ENCODE data around the gene ZNF23. TPM values are rescaled to one million over a fixed set of nuclear protein-coding genes. Genes with fewer than 3 reads are reported as not detected.

The ZNF23 gene
- total RNA-seq, 1 experiment from 2014 or later, result 11.6 TPM

DNA sequence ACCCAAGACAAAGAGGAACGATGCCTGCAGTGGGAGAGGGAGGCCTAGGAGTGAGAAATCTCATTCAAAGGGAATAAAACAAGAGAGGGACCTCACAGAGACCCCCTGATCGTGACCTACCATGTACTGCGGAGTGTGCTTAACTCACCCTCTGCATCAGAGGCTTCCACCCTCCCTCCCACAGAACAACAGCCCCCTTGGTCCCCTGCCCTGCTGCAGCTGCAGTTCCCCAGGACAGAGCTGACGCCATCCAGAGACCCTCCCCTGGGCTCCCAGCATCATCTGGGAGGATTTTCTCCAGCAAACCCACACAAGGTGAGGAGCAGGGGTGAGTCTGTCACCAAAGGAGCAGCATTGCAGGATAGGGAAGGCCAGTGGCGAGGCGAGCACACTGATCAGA is 60.0 kb downstream of the ZNF23 start:
- Mint-ChIP-seq H3K27ac (no peak overlapping the region; the same call in 1 of the 2 replicates), H3K27me3 (ENCODE audit: low read depth) (peaks cover 7% of the 10 kb centered on the region), H3K9me3 (peaks cover 12% of the 10 kb centered on the region), H3K4me3 (no peak overlapping the region), H3K36me3 (peaks cover 9% of the 10 kb centered on the region), H3K4me1 (peaks cover 31% of the 10 kb centered on the region)
- ATAC-seq (peak; percentile 73), DNase-seq (ENCODE audit: low spot score) (no peak)
- POLR2A ChIA-PET, result no interaction called here
- CTCF ChIA-PET, result interaction anchor here (0.6 to 3.4 kb wide), 2 partner anchors 10 to 130 kb away, joined by 3 to 27 read pairs; no protein-coding TSS in a partner anchor
- TF ChIP-seq HMGA2 (CRISPR knock-in tag; IDR thresholded peaks at IDR 0.05) (no peak), SMAD4 (CRISPR knock-in tag; IDR thresholded peaks at IDR 0.05) (no peak), ZNF396 (CRISPR knock-in tag; IDR thresholded peaks at IDR 0.05; ENCODE audit: borderline replicate concordance) (no peak), RORB (CRISPR knock-in tag; IDR thresholded peaks at IDR 0.05) (no peak), JUN (CRISPR knock-in tag; IDR thresholded peaks at IDR 0.05) (no peak), OVOL2 (CRISPR knock-in tag; IDR thresholded peaks at IDR 0.05; ENCODE audit: borderline replicate concordance) (no peak), ZNF219 (CRISPR knock-in tag; IDR thresholded peaks at IDR 0.05; ENCODE audit: borderline replicate concordance) (no peak), CREB1 (CRISPR knock-in tag; IDR thresholded peaks at IDR 0.05) (no peak), ELF4 (CRISPR knock-in tag; IDR thresholded peaks at IDR 0.05; ENCODE audit: low read depth) (no peak), ZNF317 (CRISPR knock-in tag; IDR thresholded peaks at IDR 0.05; ENCODE audit: borderline replicate concordance, low read depth) (no peak), PRRX2 (CRISPR knock-in tag; IDR thresholded peaks at IDR 0.05) (no peak), NR1H2 (CRISPR knock-in tag; IDR thresholded peaks at IDR 0.05) (no peak), EMX1 (CRISPR knock-in tag; IDR thresholded peaks at IDR 0.05) (no peak)
- TF ChIP-seq, protein P1, sequence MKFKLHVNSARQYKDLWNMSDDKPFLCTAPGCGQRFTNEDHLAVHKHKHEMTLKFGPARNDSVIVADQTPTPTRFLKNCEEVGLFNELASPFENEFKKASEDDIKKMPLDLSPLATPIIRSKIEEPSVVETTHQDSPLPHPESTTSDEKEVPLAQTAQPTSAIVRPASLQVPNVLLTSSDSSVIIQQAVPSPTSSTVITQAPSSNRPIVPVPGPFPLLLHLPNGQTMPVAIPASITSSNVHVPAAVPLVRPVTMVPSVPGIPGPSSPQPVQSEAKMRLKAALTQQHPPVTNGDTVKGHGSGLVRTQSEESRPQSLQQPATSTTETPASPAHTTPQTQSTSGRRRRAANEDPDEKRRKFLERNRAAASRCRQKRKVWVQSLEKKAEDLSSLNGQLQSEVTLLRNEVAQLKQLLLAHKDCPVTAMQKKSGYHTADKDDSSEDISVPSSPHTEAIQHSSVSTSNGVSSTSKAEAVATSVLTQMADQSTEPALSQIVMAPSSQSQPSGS (CRISPR knock-in tag; IDR thresholded peaks at IDR 0.05; ENCODE audit: borderline replicate concordance, low read depth), result no peak
- TF ChIP-seq, protein P2, sequence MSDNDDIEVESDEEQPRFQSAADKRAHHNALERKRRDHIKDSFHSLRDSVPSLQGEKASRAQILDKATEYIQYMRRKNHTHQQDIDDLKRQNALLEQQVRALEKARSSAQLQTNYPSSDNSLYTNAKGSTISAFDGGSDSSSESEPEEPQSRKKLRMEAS (CRISPR knock-in tag; IDR thresholded peaks at IDR 0.05), result no peak
- TF ChIP-seq, protein P3, sequence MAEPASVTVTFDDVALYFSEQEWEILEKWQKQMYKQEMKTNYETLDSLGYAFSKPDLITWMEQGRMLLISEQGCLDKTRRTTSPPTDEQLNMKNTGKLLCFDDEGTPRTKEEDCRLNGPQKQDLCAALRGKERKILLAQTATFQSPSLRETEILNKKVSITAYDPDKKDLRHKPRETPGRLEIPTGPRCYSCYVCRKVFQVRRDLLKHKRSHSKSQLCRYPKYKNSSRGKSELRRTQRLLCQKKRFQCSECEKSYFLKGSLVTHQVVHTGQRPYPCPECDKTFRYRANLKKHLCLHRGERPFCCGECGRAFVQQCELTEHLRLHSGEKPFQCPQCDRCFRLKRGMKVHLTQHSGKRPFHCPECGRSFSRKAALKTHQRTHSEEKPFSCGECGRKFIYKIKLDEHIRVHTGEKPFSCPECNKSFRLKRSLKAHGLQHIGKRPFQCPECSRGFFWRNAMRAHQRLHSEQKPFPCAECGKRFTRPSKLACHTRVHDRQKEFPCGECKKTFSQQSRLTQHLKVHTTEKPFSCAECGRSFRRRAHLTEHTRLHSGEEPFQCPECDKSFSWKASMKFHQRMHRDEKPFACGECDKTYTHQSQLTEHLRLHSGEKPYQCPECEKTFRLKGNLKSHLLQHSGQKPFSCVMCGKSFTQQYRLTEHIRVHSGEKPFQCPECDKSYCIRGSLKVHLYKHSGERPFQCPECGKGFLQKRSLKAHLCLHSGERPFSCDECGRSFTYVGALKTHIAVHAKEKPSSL (CRISPR knock-in tag; conservative IDR thresholded peaks at IDR 0.05), result no peak
- TF ChIP-seq, protein P4, sequence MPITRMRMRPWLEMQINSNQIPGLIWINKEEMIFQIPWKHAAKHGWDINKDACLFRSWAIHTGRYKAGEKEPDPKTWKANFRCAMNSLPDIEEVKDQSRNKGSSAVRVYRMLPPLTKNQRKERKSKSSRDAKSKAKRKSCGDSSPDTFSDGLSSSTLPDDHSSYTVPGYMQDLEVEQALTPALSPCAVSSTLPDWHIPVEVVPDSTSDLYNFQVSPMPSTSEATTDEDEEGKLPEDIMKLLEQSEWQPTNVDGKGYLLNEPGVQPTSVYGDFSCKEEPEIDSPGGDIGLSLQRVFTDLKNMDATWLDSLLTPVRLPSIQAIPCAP (CRISPR knock-in tag; IDR thresholded peaks at IDR 0.05), result no peak

DNA sequence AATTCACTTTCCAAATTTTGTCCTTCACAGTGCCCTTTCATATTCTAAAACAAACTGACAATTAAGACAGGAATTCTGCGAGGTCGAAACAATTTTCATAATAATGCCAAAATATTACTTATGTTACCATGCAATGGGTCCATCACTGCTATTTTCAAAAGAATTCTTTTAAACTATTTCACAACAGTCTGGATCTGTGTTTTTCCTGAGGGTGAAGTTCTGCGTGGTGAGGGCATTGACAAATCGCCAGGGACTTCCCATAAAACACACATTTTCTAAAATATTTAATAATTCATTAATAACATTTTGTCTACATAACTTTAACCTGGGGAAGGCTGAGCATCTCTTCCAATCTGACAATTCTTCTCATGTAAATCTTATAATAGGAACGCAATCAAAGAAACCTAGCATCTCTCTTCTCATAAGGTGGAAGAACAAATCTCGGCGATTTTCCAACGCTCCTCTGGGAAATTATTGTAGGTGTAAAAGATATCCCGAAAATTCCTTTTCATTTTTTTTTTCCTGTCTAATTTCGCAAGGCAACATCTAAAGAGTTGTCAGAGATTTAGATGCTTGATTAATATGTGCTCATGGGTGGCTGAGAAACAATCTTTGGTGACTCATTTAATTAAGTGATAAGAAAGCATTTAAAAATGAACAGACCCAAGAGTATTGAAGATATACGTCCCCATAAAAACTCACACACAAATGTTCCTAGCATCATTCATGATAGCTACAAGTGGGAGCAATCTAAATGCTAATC is 62.1 kb downstream of the ZNF23 start:
- TF ChIP-seq ZNF396 (CRISPR knock-in tag; IDR thresholded peaks at IDR 0.05; ENCODE audit: borderline replicate concordance) (no peak), NFATC4 (CRISPR knock-in tag; IDR thresholded peaks at IDR 0.05) (no peak), CBFB (CRISPR knock-in tag; IDR thresholded peaks at IDR 0.05; ENCODE audit: low read depth) (no peak), ZNF263 (CRISPR knock-in tag; IDR thresholded peaks at IDR 0.05; ENCODE audit: low read depth) (no peak), ELF4 (CRISPR knock-in tag; IDR thresholded peaks at IDR 0.05; ENCODE audit: low read depth) (no peak), TEAD4 (CRISPR knock-in tag; IDR thresholded peaks at IDR 0.05) (no peak), MYBL2 (CRISPR knock-in tag; IDR thresholded peaks at IDR 0.05) (no peak)
- TF ChIP-seq, protein P5, sequence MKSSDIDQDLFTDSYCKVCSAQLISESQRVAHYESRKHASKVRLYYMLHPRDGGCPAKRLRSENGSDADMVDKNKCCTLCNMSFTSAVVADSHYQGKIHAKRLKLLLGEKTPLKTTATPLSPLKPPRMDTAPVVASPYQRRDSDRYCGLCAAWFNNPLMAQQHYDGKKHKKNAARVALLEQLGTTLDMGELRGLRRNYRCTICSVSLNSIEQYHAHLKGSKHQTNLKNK (CRISPR knock-in tag; IDR thresholded peaks at IDR 0.05), result no peak
- TF ChIP-seq, protein P2 (CRISPR knock-in tag; IDR thresholded peaks at IDR 0.05), result no peak
- ATAC-seq (no peak), DNase-seq (ENCODE audit: low spot score) (no peak)
- Mint-ChIP-seq H3K4me1 (peaks cover 42% of the 10 kb centered on the region), H3K27ac (no peak overlapping the region), H3K27me3 (ENCODE audit: low read depth) (peaks cover 7% of the 10 kb centered on the region), H3K9me3 (peaks cover 10% of the 10 kb centered on the region), H3K36me3 (peaks cover 9% of the 10 kb centered on the region), H3K4me3 (no peak overlapping the region)
- ChIA-PET POLR2A (interaction anchor here (0.6 to 0.7 kb wide), 2 partner anchors 168 to 179 kb away, joined by 3 read pairs; no protein-coding TSS in a partner anchor), CTCF (interaction anchor here (1.6 to 3.4 kb wide), 2 partner anchors 12 kb away, joined by 6 to 27 read pairs; no protein-coding TSS in a partner anchor)
